ENCODE data around the gene C1orf35.

GRCh38 chr1:228105996-228106799, 3.1 kb upstream of the C1orf35 start:
- TF ChIP-seq CTCF (IDR thresholded peaks at IDR 0.05) = no peak
- TF ChIP-seq POLR2A (IDR thresholded peaks at IDR 0.05) = no peak
